Endothelial cell of umbilical vein (primary cell): Measurements from ENCODE around the gene ADCY5. TPM values are rescaled to one million over a fixed set of nuclear protein-coding genes. Genes with fewer than 3 reads are reported as not detected.

Experiments used
- BruUV-seq: library from RNA; stranded (reverse); fragments of 400-500 nt; replicated peaks from 2 replicates; lab custom pipeline; 2021; lab: Mats Ljungman, UMichigan
- CTCF ChIA-PET: fragments of 300-600, 350-600 bp; sonication (Branson Sonifier 250); formaldehyde crosslinking; loops from one replicate; lab custom pipeline; 2021; ENCODE audit warnings: antibody characterized with exemption, inconsistent platforms; lab: Charles Lee
- POLR2A ChIA-PET: fragments of 300-600, 350-600 bp; sonication (Branson Sonifier 250); formaldehyde crosslinking; loops from one replicate; lab custom pipeline; 2021; ENCODE audit warnings: antibody characterized with exemption, inconsistent platforms; lab: Charles Lee
- DNase-seq: peaks from one replicate; pipeline ENCODE4 v3.0.0-alpha.2; 2011; ENCODE audit warnings: low read depth, low spot score
- FAIRE-seq: peaks from 2 replicates; lab custom pipeline; 2011; peaks lifted over from hg19 to GRCh38; lab: Jason Lieb, UNC
- H2AFZ ChIP-seq: 2 replicates; pipeline ENCODE4 v1.6.0; 2012; ENCODE audit warnings: low read depth, low read length, control low read depth, inconsistent platforms
- H3K27ac ChIP-seq: 2 replicates; pipeline ENCODE4 v1.5.1; 2011; ENCODE audit warnings: low read depth, mild to moderate bottlenecking, control low read depth, low read length, moderate library complexity; ENCODE audit not compliant: insufficient read depth
- H3K27me3 ChIP-seq, 2 experiments: 2 replicates each; pipeline versions ENCODE4 v1.6.0 to v1.6.1; 2011; ENCODE audit warnings: low read length in 2 of 2, mixed read lengths in 1 of 2; ENCODE audit not compliant: control insufficient read depth in 2 of 2, insufficient read depth in 2 of 2
- H3K36me3 ChIP-seq, 2 experiments: 2 replicates in 1 of 2; 3 replicates in 1 of 2; pipeline ENCODE4 v1.5.1; 2011; ENCODE audit warnings: low read length in 2 of 2, mild to moderate bottlenecking in 1 of 2, moderate library complexity in 1 of 2; ENCODE audit not compliant: control insufficient read depth in 2 of 2, insufficient read depth in 2 of 2; ENCODE audit errors: extremely low read depth in 1 of 2
- H3K4me1 ChIP-seq: 3 replicates; pipeline ENCODE4 v1.5.1; 2011; ENCODE audit warnings: mild to moderate bottlenecking, low read length; ENCODE audit not compliant: control insufficient read depth, insufficient read depth; ENCODE audit errors: extremely low read depth
- H3K4me2 ChIP-seq: 2 replicates; pipeline ENCODE4 v1.6.1; 2011; ENCODE audit warnings: low read length, control low read depth, mixed read lengths; ENCODE audit not compliant: insufficient read depth
- H3K4me3 ChIP-seq, 3 experiments: fragments of 200-600 bp in 1 of 3; sonication (generic), shearing (Covaris generic) in 1 of 3; replicated peaks in 1 of 3; 2 replicates each; pipeline ENCODE4 v1.5.1; 2011 to 2016; ENCODE audit warnings: control low read depth in 3 of 3, low read length in 3 of 3, mild to moderate bottlenecking in 2 of 3, inconsistent platforms in 1 of 3, low read depth in 1 of 3, moderate library complexity in 1 of 3; ENCODE audit not compliant: insufficient read depth in 1 of 3
- H3K79me2 ChIP-seq: 2 replicates; pipeline ENCODE4 v1.6.0; 2012; ENCODE audit warnings: low read length, inconsistent platforms; ENCODE audit not compliant: control insufficient read depth, insufficient read depth
- H3K9ac ChIP-seq: replicated peaks from 2 replicates; pipeline ENCODE3; 2011; ENCODE audit warnings: low read length, control low read depth; ENCODE audit not compliant: insufficient read depth; ENCODE audit errors: extremely low read depth
- H3K9me1 ChIP-seq: replicated peaks from 3 replicates; pipeline ENCODE4 v1.6.0; 2011; ENCODE audit warnings: mild to moderate bottlenecking, low read length; ENCODE audit not compliant: control insufficient read depth, insufficient read depth; ENCODE audit errors: extremely low read depth
- H3K9me3 ChIP-seq: replicated peaks from 2 replicates; pipeline ENCODE4 v1.5.1; 2012; ENCODE audit warnings: low read length, inconsistent platforms; ENCODE audit not compliant: control insufficient read depth, insufficient read depth
- H4K20me1 ChIP-seq: replicated peaks from 2 replicates; pipeline ENCODE3; 2011; ENCODE audit warnings: mild to moderate bottlenecking, low read length; ENCODE audit not compliant: control insufficient read depth, insufficient read depth; ENCODE audit errors: extremely low read depth
- CTCF ChIP-seq, 2 donors: IDR thresholded peaks; 1 replicate in 1 of 2; 2 replicates in 1 of 2; pipeline ENCODE4 v1.5.1; 2011; ENCODE audit warnings: low read length in 2 of 2, mild to moderate bottlenecking in 2 of 2, moderate library complexity in 2 of 2, control low read depth in 1 of 2, inconsistent platforms in 1 of 2, low read depth in 1 of 2; ENCODE audit not compliant: insufficient read depth in 1 of 2; ENCODE audit errors: extremely low read depth in 1 of 2
- EZH2 ChIP-seq: IDR thresholded peaks from 2 replicates; pipeline ENCODE4 v1.6.1; 2012; ENCODE audit warnings: borderline replicate concordance, low read depth, mild to moderate bottlenecking, moderate library complexity, low read length, inconsistent platforms; ENCODE audit not compliant: severe bottlenecking
- FOS ChIP-seq: IDR thresholded peaks from 2 replicates; pipeline ENCODE4 v1.6.1; 2011; ENCODE audit warnings: mild to moderate bottlenecking, low read length, moderate library complexity, borderline replicate concordance; ENCODE audit not compliant: insufficient read depth
- GATA2 ChIP-seq: IDR thresholded peaks from 2 replicates; pipeline ENCODE4 v1.7.0; 2011; ENCODE audit warnings: low read depth, mild to moderate bottlenecking, moderate library complexity, mixed read lengths, low read length; ENCODE audit not compliant: insufficient read length, insufficient read depth
- JUN ChIP-seq: IDR thresholded peaks from 2 replicates; pipeline ENCODE4 v1.6.1; 2011; ENCODE audit warnings: borderline replicate concordance, low read depth; ENCODE audit not compliant: insufficient read length, insufficient read depth
- MYC ChIP-seq: IDR thresholded peaks from one replicate; pipeline ENCODE4 v1.6.1; 2011; ENCODE audit warnings: mild to moderate bottlenecking, low read depth, low read length
- POLR2A ChIP-seq: IDR thresholded peaks from 2 replicates; pipeline ENCODE4 v1.6.1; 2012; ENCODE audit warnings: low read depth, mild to moderate bottlenecking, control low read depth, low read length
- POLR2AphosphoS5 ChIP-seq: IDR thresholded peaks from 2 replicates; pipeline ENCODE4 v1.6.1; 2012; ENCODE audit warnings: low read depth, mild to moderate bottlenecking, control low read depth, low read length, moderate library complexity; ENCODE audit not compliant: insufficient read depth
- dilution Hi-C: fragments of 300-500 bp; cut with MboI; formaldehyde crosslinking; loops from one replicate; pipeline ENCODE4 v1.15.0; 2019; ENCODE audit warnings: low sequenced_read_pairs; ENCODE audit not compliant: extremely low pct_ligation_motif_present
- intact Hi-C: fragments of 100-400 bp; cut with micrococcal nuclease; formaldehyde crosslinking; loops from one replicate; pipeline ENCODE4 v1.10.0; 2022
- polyA plus RNA-seq, 4 experiments: library from polyadenylated mRNA; depleted of rRNA in 3 of 4; stranded (reverse) in 3 of 4; unstranded in 1 of 4; fragments of >200 nt; gene quantifications; 2 replicates each; pipeline versions ENCODE4 v1.2.1 to v1.2.3, GENCODE V29; 2011 to 2012; ENCODE audit warnings: missing spikeins in 1 of 4
- total RNA-seq: library from RNA; stranded (reverse); gene quantifications from 2 replicates; pipeline ENCODE4 v1.2.3, GENCODE V29; 2021
- TF ChIP-seq, protein P1 (sequence below): IDR thresholded peaks from 2 replicates; pipeline ENCODE4 v1.6.1; 2011; ENCODE audit not compliant: insufficient read depth, insufficient read length

Gene ADCY5
- total and polyA plus RNA-seq, 2 donors (not counting 3 experiments of a cell fraction or from before 2014, with no cell fraction given), result 0.01 TPM; not detected in 1

GRCh38 chr3:123442908-123443307 lies 6.0 kb downstream of the ADCY5 start:
- Histone ChIP-seq H3K9me3 (no peaks in the 10 kb centered on the region), H3K27me3 (peaks cover 24 to 42% of the 10 kb centered on the region in 2 experiments), H3K27ac (no peak overlapping the region), H3K9me1 (no peaks in the 10 kb centered on the region), H3K79me2 (no peaks in the 10 kb centered on the region), H4K20me1 (no peaks in the 10 kb centered on the region), H3K4me2 (no peak overlapping the region), H2AFZ (no peak overlapping the region), H3K4me3 (no peak overlapping the region), H3K4me1 (no peaks in the 10 kb centered on the region), H3K36me3 (no peaks in the 10 kb centered on the region), H3K9ac (no peak overlapping the region)
- ChIA-PET CTCF (interaction anchor here (1.0 to 1.2 kb wide), 2 partner anchors 43 to 46 kb away, joined by 3 read pairs; no protein-coding TSS in a partner anchor), POLR2A (no interaction called here)
- intact Hi-C loops, result no loop called here
- FAIRE-seq, result no peak
- dilution Hi-C loops, result no loop called here
- TF ChIP-seq CTCF (IDR thresholded peaks at IDR 0.05; ENCODE audit: extremely low read depth in 1 of 2, insufficient read depth in 1 of 2, low read depth in 1 of 2, low read length in 2 of 2) (no peak), JUN (no peak), GATA2 (no peak), POLR2A (no peak), FOS (no peak), MYC (no peak), POLR2AphosphoS5 (no peak), EZH2 (no peak)
- TF ChIP-seq, protein P1, sequence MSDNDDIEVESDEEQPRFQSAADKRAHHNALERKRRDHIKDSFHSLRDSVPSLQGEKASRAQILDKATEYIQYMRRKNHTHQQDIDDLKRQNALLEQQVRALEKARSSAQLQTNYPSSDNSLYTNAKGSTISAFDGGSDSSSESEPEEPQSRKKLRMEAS, result no peak
- DNase-seq, result no peak
- no TSS peak for BruUV-seq
